GM12891 (cell line): ENCODE results near the gene TEX101.

Source experiments
- DNase-seq: peaks from one replicate; pipeline ENCODE4 v3.0.0; 2011; ENCODE audit warnings: low spot score; ENCODE audit not compliant: insufficient read length
- FAIRE-seq: peaks from 2 replicates; lab custom pipeline; 2011; peaks lifted over from hg19 to GRCh38; lab: Jason Lieb, UNC
- PAX5 ChIP-seq: IDR thresholded peaks from 2 replicates; pipeline ENCODE4 v1.6.1; 2011; ENCODE audit warnings: low read length, moderate library complexity, mild to moderate bottlenecking; ENCODE audit not compliant: insufficient read depth, severe bottlenecking
- POLR2A ChIP-seq: IDR thresholded peaks from 2 replicates; pipeline ENCODE4 v1.6.1; 2011; ENCODE audit warnings: low read depth, low read length, control low read depth
- POLR2AphosphoS5 ChIP-seq: IDR thresholded peaks from 2 replicates; pipeline ENCODE4 v1.6.1; 2011; ENCODE audit warnings: low read depth, low read length, control low read depth
- POU2F2 ChIP-seq: IDR thresholded peaks from 2 replicates; pipeline ENCODE4 v1.6.1; 2011; ENCODE audit warnings: low read depth, mild to moderate bottlenecking, control low read depth, low read length, moderate library complexity
- SPI1 ChIP-seq: IDR thresholded peaks from 2 replicates; pipeline ENCODE4 v1.6.1; 2011; ENCODE audit warnings: low read depth, low read length, control low read depth
- TAF1 ChIP-seq: IDR thresholded peaks from 2 replicates; pipeline ENCODE4 v1.6.1; 2011; ENCODE audit warnings: low read depth, low read length, control low read depth

The TEX101 gene

DNA sequence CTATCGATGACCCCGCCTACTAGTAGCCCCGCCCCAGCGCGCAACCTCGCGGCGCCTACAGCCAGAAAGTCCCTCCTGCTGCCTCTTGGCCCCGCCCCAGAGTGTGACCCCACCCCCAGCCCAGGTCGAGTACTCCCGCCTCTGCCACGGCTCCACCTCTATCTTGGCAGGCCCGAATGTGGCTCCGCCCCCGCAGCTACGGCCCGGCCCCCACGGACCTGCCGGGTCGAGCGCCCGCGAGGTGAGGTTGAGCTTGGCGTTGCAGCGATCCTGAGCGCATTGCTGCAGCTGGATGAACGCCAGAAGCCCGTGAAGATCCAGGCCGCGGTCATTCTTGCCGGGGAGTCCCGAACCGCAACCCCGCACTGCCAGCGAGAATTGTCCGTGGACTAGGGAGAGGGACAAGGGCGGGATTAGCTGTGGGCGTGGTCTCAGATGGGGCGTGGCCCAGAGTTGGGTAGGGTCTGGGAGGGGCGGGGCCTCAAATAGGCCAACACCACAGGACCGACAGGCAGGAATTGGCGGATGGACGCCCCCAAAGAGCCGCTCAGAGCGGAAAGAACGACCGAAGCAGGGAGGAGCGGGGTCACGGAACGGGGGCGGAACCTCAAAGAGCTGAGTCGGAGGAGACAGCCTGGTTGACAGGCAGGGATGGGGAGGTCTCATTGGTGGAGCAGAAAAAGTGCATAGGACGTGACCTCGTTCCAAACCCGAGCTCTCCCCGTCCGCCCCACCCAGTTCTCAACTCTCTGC is 48.9 kb downstream of the TEX101 start:
- DNase-seq (peak; percentile 96), FAIRE-seq (peak; percentile 95)
- TF ChIP-seq POLR2AphosphoS5 (no peak), PAX5 (no peak), TAF1 (no peak), POU2F2 (no peak), SPI1 (no peak), POLR2A (no peak)

DNA sequence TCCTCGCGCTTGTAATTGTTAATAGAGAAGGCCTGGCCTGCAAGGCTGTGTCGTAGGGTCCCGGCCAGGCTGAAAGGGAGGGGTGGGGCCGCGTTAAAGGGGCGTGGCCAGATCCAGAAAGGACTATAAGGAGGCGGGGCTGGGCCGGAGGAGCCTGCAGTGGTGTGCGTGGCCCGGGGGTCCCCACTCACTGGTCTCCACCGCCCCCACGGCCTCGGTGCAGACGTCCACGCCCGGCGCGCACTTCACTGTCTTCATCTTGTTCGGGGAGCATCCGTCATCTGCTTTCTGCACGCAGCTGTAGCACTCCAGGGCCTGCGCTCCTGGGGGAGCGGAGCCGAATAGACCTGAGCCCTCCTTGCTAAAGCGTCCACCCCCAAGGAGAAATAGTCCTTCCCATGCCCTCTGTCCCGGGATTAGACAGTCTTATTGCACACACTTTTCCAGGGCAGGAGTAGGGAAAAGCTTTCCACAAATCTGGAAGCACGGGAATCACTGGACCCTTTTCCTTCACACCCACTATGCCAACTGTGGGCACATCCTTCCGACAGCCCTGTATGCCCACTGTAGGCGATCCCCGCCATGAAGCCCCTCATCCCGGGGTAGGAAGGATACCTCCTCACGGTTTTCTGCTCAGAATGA is 49.6 kb downstream of the TEX101 start:
- TF ChIP-seq PAX5, result no peak
- no peak for TF ChIP-seq TAF1
- TF ChIP-seq SPI1, result no peak
- TF ChIP-seq POU2F2, result no peak
- TF ChIP-seq POLR2A, result no peak
- no peak for TF ChIP-seq POLR2AphosphoS5
- DNase-seq (peak; percentile 74), FAIRE-seq (no peak)

DNA sequence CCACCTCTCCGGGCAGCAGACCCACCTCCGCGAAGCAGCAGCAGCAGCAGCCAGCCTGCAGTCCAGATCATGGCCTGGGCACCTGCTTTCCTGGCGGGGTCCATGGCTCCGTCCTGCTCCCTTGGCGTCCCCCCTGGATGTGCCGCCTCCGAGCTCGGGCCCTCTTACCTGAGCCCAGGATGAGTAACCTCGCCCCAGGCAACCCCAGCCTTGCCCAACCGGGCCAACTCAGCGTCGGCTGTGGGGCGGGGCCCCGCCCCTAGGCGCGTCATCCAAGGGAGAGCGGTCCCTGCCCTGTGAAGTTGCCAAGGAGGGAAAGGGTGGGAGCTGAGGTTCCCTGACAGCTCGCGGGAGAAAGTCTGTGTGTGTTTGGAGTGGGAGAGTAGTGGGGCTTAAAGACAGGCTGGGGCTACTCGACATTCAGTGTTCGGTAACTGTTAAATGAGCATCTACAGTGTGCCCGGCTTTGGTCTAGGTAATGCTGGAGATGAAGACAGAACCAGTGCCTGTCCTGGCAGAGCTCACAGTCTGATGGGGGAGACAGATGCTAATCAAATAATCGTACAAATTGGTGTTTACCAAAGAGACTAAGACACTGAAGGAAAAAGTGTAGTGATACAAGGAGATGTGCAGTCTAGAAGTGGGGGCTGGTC is 50.9 kb downstream of the TEX101 start, which contains the start of gene LYPD3:
Gene LYPD3 (minus strand): TSS at position 141 of the 653 bp plus-strand sequence. CDS start 37 bp downstream, at position 104.
- TF ChIP-seq PAX5 (no peak), TAF1 (no peak), POU2F2 (no peak), POLR2A (no peak), SPI1 (no peak), POLR2AphosphoS5 (no peak)
- DNase-seq (no peak), FAIRE-seq (no peak)

DNA sequence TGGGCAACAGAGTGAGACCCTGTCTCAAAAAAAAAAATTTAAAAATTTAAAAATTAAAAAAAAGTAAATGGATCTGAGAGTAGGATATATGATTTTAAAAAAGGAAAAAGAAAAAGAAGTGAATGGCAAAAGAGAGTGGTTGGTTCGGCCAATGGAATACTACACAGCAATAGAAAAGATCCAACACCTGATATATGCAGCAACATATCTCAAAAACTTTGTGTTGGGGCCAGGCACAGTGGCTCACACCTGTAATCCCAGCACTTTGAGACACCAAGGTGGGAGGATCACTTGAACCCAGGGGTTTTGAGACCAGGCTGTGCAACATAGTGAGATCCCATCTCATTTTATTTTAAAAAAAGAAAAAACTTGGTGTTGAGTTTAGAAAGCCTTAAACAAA is 52.1 kb downstream of the TEX101 start:
- no peak for TF ChIP-seq POLR2A
- TF ChIP-seq TAF1, result no peak
- no peak for TF ChIP-seq POLR2AphosphoS5
- TF ChIP-seq SPI1, result no peak
- FAIRE-seq, result no peak
- no peak for DNase-seq

DNA sequence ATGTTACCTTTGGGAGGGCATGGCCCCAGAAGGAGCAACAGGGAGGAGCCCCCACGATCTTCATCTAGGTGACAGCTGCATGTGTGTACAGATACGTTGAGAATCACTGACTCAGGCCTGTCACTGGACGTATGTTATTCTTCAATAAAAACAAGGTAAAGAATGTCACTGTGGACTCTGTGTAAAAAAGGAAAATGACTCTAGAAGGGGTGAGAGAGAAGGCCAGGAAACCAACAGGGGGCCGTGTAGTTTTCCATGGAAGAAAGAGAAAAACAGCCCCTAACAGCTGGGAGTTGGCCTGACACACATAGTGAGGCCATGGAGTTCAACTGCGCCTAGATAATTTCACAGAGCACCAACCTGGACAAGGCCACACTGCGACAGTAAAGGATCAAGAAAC is 52.6 kb downstream of the TEX101 start:
- TF ChIP-seq TAF1, result no peak
- TF ChIP-seq POLR2A, result no peak
- TF ChIP-seq SPI1, result no peak
- no peak for TF ChIP-seq POU2F2
- TF ChIP-seq POLR2AphosphoS5, result no peak
- no peak for TF ChIP-seq PAX5
- no peak for DNase-seq
- FAIRE-seq, result no peak

DNA sequence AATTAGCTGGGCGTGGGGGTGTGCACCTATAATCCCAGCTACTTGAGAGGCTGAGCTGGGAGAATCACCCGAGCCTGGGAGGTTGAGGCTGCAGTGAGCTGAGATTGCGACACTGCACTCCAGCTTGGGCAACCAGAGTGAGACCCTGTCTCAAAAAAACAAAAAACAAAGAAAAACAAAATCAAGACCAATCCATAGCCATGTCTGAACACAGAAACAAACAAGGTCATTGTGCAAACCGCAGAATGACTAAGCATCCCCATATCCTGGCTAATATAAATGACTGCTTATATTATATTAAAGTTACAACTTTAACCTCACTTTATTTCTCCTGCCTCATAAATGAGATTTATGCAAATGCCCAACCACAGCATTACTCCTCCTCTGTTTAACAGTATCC is 53.0 kb downstream of the TEX101 start:
- TF ChIP-seq SPI1 (no peak), TAF1 (no peak), POU2F2 (no peak), POLR2AphosphoS5 (no peak), POLR2A (no peak), PAX5 (no peak)
- DNase-seq (no peak), FAIRE-seq (no peak)
